ENCODE results near the gene CTNND2. TPM values are rescaled to one million over a fixed set of nuclear protein-coding genes. Genes with fewer than 3 reads are reported as not detected.

CTNND2 gene
- total RNA-seq, 1 experiment from 2014 or later, result 7.0 TPM

DNA sequence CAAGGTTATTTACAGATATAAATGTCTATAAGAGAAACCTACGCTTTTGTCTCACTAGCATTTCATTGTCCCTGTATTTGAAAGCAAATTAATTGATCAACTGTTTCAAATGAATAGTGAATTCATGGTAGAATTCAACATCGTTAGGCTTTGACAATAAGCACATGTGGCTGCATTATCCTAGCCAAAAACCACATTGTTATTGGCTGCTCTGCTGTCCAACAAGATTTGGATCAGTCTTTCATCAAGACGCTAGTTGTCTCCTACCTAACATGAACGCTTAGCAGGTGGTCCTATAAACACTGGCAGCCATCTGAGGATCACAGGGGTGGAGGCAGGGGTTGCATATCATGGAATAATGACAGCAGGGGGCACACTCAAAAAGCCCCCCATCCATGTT lies 455.0 kb downstream of the CTNND2 start:
- no peaks in the 10 kb centered on the region for H3K79me2 ChIP-seq (ENCODE audit: insufficient read depth, low read length)
- WGBS (ENCODE audit: extremely low coverage, insufficient read length, low lambda C conversion rate), result no CpG with 5 or more reads among the region's 4 CpGs
- no peak overlapping the region for H2AK5ac ChIP-seq (ENCODE audit: insufficient read length, low read length)
- no peak overlapping the region for H3K9ac ChIP-seq (ENCODE audit: extremely low read depth, insufficient read length, low read length)
- peaks cover 3 to 14% of the 10 kb centered on the region in 2 experiments; a peak in 3 of 4 replicates for H3K4me1 Mint-ChIP-seq
- H3K14ac ChIP-seq (ENCODE audit: insufficient read depth, low read length), result no peak overlapping the region
- peaks cover 5% of the 10 kb centered on the region for H3K23me2 ChIP-seq (ENCODE audit: insufficient read length, low read depth, low read length, poor library complexity, severe bottlenecking)
- H2BK15ac ChIP-seq (ENCODE audit: low read depth, low read length), result no peak overlapping the region
- no peaks in the 10 kb centered on the region; the same call in 1 of the 2 replicates for H3K4me1 ChIP-seq (ENCODE audit: insufficient read depth, low read length)
- H2BK120ac ChIP-seq (ENCODE audit: low read depth, low read length, poor library complexity, severe bottlenecking), result no peak overlapping the region
- no peaks in the 10 kb centered on the region for H3K36me3 Mint-ChIP-seq (ENCODE audit: insufficient read depth in 1 of 3, low read depth in 3 of 3)
- H4K8ac ChIP-seq (replicated peaks; ENCODE audit: insufficient read length, low read depth, low read length), result no peak overlapping the region
- no peaks in the 10 kb centered on the region for H3K79me1 ChIP-seq (ENCODE audit: insufficient read depth, low read depth, low read length, poor library complexity, severe bottlenecking)
- H2BK5ac ChIP-seq (ENCODE audit: insufficient read length, low read length), result no peak overlapping the region
- no peak for DNase-seq
- H2BK20ac ChIP-seq (ENCODE audit: low read depth, low read length, poor library complexity, severe bottlenecking), result no peak overlapping the region
- H2AFZ ChIP-seq (ENCODE audit: low read length), result no peak overlapping the region
- H2BK12ac ChIP-seq (ENCODE audit: insufficient read length, low read depth, low read length), result no peak overlapping the region
- H4K5ac ChIP-seq (ENCODE audit: insufficient read length, low read depth, low read length), result no peak overlapping the region
- H3K9me3 ChIP-seq (ENCODE audit: control insufficient read depth, low read depth, low read length), result no peaks in the 10 kb centered on the region
- no peak overlapping the region for H3K4ac ChIP-seq (ENCODE audit: low read depth, low read length)
- H3K27me3 ChIP-seq (ENCODE audit: insufficient read depth, low read length), result no peaks in the 10 kb centered on the region
- H3K9me3 Mint-ChIP-seq, result no peaks in the 10 kb centered on the region
- H3K56ac ChIP-seq (ENCODE audit: insufficient read length, low read depth, low read length), result no peak overlapping the region
- H3K18ac ChIP-seq (ENCODE audit: insufficient read length, low read depth, low read length), result no peak overlapping the region
- TF ChIP-seq, protein P1, sequence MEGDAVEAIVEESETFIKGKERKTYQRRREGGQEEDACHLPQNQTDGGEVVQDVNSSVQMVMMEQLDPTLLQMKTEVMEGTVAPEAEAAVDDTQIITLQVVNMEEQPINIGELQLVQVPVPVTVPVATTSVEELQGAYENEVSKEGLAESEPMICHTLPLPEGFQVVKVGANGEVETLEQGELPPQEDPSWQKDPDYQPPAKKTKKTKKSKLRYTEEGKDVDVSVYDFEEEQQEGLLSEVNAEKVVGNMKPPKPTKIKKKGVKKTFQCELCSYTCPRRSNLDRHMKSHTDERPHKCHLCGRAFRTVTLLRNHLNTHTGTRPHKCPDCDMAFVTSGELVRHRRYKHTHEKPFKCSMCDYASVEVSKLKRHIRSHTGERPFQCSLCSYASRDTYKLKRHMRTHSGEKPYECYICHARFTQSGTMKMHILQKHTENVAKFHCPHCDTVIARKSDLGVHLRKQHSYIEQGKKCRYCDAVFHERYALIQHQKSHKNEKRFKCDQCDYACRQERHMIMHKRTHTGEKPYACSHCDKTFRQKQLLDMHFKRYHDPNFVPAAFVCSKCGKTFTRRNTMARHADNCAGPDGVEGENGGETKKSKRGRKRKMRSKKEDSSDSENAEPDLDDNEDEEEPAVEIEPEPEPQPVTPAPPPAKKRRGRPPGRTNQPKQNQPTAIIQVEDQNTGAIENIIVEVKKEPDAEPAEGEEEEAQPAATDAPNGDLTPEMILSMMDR (conservative IDR thresholded peaks at IDR 0.05), result no peak
- no peak overlapping the region for H3K27ac ChIP-seq (ENCODE audit: insufficient read length, low read depth, low read length)
- H4K91ac ChIP-seq (ENCODE audit: insufficient read length, low read depth, low read length), result no peak overlapping the region
- no peak overlapping the region for H3T11ph ChIP-seq (ENCODE audit: low read length)
- no peak overlapping the region for H3K4me3 Mint-ChIP-seq
- no peak overlapping the region for H3K23ac ChIP-seq (ENCODE audit: insufficient read length, low read depth, low read length)
- H3K27ac Mint-ChIP-seq, result no peak overlapping the region
- H3K27me3 Mint-ChIP-seq (ENCODE audit: low read depth), result peaks cover 2% of the 10 kb centered on the region; the same call in 1 of the 2 replicates
- H4K20me1 ChIP-seq (ENCODE audit: control insufficient read depth, insufficient read depth, insufficient read length), result no peaks in the 10 kb centered on the region
- no peak overlapping the region for H3K4me2 ChIP-seq (ENCODE audit: insufficient read depth, insufficient read length, low read length)
